Astrocyte of the spinal cord (primary cell): ENCODE results near the gene NEDD4.

Experiments
- DNase-seq: peaks from one replicate; pipeline ENCODE4 v3.0.0; 2011; ENCODE audit warnings: low read depth, low spot score
- H3K4me3 ChIP-seq: 2 replicates; pipeline ENCODE4 v1.5.1; 2011; ENCODE audit warnings: low read depth, mild to moderate bottlenecking, low read length, moderate library complexity
- CTCF ChIP-seq: IDR thresholded peaks from 2 replicates; pipeline ENCODE4 v1.5.1; 2012; ENCODE audit warnings: low read depth, mild to moderate bottlenecking, low read length, inconsistent platforms
- in situ Hi-C: cut with HindIII; loops from 2 replicates; pipeline ENCODE4 v1.10.0; 2017; ENCODE audit warnings: low sequenced_read_pairs

NEDD4 gene

GRCh38 chr15:55970286-55970685 is 23.1 kb downstream of the NEDD4 start:
- no peak for TF ChIP-seq CTCF
- in situ Hi-C loops: no loop called here
- no peak for DNase-seq
- H3K4me3 ChIP-seq: no peak overlapping the region

DNA sequence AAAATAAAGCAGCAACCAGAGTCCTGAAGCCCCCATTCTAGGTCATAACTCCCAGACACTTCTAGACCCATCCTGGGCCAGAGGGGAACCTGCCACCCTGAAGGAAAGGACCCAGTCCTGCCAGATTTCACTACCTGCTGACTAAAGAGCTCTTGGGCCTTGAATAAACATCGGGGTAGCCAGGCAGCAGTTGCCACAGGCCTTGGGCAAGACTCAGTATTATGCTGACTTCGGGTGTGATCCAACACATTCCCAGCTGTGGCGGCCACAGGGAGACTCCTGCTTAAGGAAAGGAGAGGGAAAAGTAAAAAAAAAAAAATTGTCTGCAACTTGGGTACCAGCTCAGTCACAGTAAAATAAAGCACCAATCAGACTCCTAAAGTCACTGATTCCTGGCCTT is 23.8 kb downstream of the NEDD4 start:
- no peak for TF ChIP-seq CTCF
- no peak for DNase-seq
- H3K4me3 ChIP-seq: no peak overlapping the region
- in situ Hi-C loops: no loop called here

DNA sequence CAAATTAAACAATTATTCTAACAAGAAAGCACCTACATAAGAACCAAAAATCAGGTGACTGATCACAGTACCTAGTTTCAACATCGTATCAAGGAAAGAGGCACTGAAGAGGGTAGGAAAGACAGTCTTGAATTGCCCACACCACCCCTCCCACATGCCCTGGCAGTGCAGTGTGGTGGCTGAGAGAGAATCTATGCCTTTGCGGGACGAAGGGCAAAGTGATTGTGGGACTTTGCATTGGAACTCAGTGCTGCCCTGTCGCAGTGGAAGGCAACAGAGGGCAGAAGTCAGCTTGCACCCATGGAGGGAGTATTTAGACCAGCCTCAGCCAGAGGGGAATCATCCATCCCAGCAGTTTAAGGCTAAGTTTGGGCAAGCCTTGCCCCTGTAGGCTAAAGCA is 24.5 kb downstream of the NEDD4 start:
- no peak for DNase-seq
- in situ Hi-C loops: no loop called here
- TF ChIP-seq CTCF: no peak
- H3K4me3 ChIP-seq: no peak overlapping the region

DNA sequence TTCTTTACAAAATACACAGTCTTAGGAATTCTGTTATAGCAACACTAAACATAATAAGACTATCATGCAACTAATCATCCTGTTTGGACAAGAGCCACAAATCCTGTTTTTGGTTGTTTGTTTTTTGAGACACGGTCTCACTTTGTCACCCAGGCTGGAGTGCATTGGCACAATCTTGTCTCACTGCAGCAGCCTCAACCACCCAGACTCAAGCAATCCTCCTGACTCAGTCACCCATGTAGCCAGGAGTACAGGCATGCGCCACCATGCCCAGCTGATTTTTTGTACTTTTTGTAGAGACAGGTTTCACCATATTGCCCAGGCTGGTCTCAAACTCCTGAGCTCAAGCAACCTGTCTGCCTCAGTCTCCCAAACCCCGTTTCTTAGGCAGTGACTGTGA is 28.3 kb downstream of the NEDD4 start:
- no peak for DNase-seq
- H3K4me3 ChIP-seq: no peak overlapping the region
- in situ Hi-C loops: no loop called here
- TF ChIP-seq CTCF: no peak

GRCh38 chr15:55960946-55961345 is 32.5 kb downstream of the NEDD4 start:
- in situ Hi-C loops: no loop called here
- H3K4me3 ChIP-seq: no peak overlapping the region
- no peak for TF ChIP-seq CTCF
- DNase-seq: no peak

DNA sequence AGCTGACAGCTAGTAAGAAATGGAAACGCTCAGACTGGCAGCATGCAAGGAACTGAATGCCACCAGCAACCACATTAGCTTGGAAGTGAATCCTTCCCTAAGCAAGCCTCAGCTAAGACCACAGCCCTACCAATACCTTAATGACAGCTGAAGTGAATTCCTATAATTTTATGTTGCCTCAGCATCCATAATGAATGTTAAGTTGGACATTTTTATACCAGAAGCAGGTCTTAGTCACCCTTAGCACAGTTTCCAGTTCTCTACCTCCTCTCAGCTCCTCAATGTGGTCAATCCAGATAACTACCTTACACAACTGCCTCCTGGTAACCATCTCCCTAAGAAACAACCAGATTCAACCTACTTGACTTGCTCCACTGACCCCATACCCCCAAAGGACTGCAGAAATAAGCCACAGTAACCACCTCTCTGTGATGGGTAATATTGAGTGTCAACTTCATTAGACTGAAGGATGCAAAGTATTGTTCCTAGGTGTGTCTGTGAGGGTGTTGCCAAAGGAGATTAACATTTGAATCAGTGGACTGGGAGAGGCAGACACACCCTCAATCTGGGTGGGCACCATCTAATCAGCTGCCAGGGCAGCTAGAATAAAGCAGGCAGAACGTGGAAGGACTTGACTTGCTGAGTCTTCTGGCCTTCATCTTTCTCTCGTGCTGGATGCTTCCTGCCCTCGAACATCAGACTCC is 33.5 kb downstream of the NEDD4 start:
- TF ChIP-seq CTCF: no peak
- H3K4me3 ChIP-seq: no peak overlapping the region
- peak; percentile 9 for DNase-seq
- in situ Hi-C loops: no loop called here
